OCI-LY3 (cell line): ENCODE results near the gene AGPAT3.
"Not testable (repeated sequence)": the region's sequence is repeated elsewhere in the genome, so short reads cannot be mapped to it uniquely, and the experiment has no call there.

Experiments used
- EZH2phosphoT487 ChIP-seq: fragments of 200-600 bp; shearing (Covaris generic); IDR thresholded peaks from 2 replicates; pipeline ENCODE4 v1.6.1; 2018; ENCODE audit warnings: antibody characterized with exemption, mixed run types, low read depth
- TF ChIP-seq, protein P1 (sequence below): fragments of 200-600, 300-600 bp; sonication (generic); IDR thresholded peaks from 2 replicates; pipeline ENCODE4 v1.5.1; 2014; ENCODE audit warnings: antibody characterized with exemption, low read length, low read depth

DNA sequence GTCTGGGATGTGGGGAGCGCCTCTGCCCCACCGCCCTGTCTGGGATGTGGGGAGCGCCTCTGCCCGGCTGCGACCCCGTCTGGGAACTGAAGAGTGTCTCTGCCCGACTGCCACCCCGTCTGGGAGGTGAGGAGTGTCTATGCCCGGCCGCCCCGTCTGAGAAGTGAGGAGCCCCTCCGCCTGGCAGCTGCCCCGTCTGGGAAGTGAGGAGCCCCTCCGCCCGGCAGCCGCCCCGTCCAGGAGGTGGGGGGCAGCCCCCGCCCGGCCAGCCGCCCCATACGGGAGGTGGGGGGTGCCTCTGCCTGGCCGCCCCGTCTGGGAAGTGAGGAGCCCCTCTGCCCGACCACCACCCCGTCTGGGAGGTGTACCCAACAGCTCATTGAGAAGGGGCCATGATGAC is 42.9 kb upstream of the AGPAT3 start:
- TF ChIP-seq, protein P1, sequence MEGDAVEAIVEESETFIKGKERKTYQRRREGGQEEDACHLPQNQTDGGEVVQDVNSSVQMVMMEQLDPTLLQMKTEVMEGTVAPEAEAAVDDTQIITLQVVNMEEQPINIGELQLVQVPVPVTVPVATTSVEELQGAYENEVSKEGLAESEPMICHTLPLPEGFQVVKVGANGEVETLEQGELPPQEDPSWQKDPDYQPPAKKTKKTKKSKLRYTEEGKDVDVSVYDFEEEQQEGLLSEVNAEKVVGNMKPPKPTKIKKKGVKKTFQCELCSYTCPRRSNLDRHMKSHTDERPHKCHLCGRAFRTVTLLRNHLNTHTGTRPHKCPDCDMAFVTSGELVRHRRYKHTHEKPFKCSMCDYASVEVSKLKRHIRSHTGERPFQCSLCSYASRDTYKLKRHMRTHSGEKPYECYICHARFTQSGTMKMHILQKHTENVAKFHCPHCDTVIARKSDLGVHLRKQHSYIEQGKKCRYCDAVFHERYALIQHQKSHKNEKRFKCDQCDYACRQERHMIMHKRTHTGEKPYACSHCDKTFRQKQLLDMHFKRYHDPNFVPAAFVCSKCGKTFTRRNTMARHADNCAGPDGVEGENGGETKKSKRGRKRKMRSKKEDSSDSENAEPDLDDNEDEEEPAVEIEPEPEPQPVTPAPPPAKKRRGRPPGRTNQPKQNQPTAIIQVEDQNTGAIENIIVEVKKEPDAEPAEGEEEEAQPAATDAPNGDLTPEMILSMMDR = not testable (repeated sequence)
- not testable (repeated sequence) for TF ChIP-seq EZH2phosphoT487
